Measurements from ENCODE around the gene CAMK2D.

CAMK2D gene

DNA sequence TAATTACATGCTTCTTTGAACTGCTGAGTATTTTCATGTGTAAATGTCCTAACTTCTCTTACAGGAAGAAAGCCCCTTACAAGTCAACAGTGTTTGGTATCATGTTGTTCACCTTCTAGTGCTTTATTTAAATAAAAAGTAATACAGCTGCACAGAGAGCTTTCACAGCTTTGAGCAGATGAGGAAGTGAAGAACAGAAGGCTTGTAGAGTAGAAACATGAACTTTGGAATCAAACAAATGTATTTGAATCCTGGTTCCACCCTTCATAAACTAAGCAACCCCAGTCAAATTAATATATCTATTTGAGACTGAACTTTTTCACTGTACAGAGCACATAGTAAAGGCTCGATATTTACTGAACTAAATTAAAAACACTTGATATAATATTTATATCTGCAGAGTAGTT, 120.5 kb downstream of the CAMK2D start:
- no peak for DNase-seq (ENCODE audit: low read depth in 1 of 2, low spot score in 1 of 2)

- DNase-seq (ENCODE audit: low read depth in 1 of 2, low spot score in 1 of 2) = no peak
Measured at GRCh38 chr4:113639326-113639725, 122.2 kb downstream of the CAMK2D start.

GRCh38 chr4:113638562-113638832, 123.0 kb downstream of the CAMK2D start:
- DNase-seq (ENCODE audit: low read depth in 1 of 2, low spot score in 1 of 2) = no peak

GRCh38 chr4:113637823-113638561, 123.5 kb downstream of the CAMK2D start:
- no peak for DNase-seq (ENCODE audit: low read depth in 1 of 2, low spot score in 1 of 2)

GRCh38 chr4:113637363-113637762, 124.2 kb downstream of the CAMK2D start:
- no peak for DNase-seq (ENCODE audit: low read depth in 1 of 2, low spot score in 1 of 2)

DNA sequence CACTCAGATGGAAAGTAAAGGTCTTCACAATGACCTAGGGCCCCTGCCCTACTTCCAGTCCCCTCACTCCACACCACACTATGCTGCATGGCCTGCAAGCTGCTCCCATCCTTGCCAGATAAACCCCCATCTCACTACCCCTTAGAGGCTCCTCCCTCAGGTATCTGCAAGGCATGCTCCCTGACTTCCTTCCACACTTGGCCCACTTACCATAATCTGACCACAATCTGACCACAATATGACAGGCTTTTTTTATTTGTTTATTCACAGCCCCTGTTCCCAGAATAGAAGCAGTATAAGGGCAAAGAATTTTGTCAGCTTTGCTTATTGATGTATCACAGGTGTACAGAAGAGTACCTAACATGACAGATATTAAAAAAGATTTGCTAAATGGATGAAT, 124.7 kb downstream of the CAMK2D start:
- DNase-seq (ENCODE audit: low read depth in 1 of 2, low spot score in 1 of 2) = no peak

GRCh38 chr4:113636438-113636818, 125.1 kb downstream of the CAMK2D start:
- no peak for DNase-seq (ENCODE audit: low read depth in 1 of 2, low spot score in 1 of 2)

DNA sequence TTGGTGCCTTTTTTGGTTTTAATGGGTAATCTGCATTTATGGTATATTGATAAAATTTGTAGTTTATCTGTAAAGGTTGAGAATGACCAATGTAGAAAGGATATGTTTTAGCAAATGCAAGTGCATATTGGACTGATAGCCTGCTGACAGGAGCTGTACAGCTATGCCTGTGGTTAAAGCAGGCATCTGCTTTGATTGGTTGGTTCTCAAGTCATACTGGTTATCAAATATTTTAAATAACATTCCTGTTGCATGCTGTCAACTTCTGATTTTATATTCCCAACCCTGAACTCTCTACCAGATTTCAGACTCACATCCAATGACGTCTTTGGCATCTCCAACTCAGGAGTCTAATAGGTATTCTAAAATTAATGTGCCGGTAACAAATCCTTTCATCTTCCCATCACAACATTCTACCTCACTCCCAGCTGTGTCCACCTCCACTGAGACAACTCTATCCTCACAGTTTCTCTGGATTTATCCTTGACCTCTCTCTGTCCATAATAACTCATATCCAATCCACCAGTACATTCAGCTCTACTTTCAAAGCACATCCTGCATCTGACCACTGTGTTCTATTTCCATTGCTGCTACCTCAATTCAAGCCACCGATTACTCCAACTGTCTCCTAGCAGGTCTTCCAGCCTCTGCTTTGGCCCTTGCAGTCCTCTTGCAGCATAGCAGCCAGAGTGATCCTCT, 125.7 kb downstream of the CAMK2D start:
- DNase-seq (ENCODE audit: low read depth in 1 of 2, low spot score in 1 of 2) = no peak

DNA sequence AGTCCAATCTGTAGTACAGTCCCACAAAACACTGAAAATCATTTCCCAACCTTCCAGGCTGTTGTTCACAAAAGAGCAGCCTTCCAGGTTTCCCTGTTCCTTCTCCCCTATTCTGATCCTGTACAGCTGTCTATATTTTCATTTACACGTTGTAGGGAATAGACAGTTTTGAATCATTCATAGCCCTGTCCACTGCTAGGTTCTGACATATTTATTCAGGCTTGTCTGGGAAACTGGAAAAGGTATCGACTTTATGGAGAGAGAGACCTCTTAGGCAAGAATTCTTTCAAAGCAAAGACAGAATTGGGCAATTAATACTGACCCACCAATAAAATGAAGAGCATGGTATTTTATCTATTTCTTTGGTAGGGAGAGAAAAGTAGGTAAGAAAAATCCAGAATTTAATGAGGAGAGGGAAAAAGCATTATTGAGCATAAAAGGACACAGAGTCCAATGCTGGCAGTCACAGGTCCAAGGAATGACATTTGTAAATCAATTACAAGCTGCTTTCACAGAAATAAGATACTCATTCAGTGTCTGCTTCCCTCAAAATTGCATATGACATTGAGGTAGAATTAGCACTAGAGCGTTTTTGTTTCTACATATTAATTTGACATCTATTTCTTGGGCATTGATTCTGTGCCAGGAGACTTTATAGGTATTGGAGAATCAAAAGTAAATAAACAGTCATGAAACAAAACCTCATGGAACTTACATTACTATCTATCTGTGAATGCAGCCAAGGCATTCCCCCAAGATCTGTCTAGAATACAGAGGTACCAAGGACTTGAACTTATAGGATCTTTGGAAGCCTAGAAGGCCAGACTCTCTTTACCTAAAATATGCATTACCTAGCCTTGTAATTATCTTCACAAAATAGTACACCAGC, 127.2 kb downstream of the CAMK2D start:
- DNase-seq (ENCODE audit: low read depth in 1 of 2, low spot score in 1 of 2) = no peak

- DNase-seq (ENCODE audit: low read depth in 1 of 2, low spot score in 1 of 2) = no peak
Measured at GRCh38 chr4:113633467-113633866, 128.1 kb downstream of the CAMK2D start.

GRCh38 chr4:113628711-113629110, 132.8 kb downstream of the CAMK2D start:
- DNase-seq (ENCODE audit: low read depth in 1 of 2, low spot score in 1 of 2) = no peak

- DNase-seq (ENCODE audit: low read depth in 1 of 2, low spot score in 1 of 2) = no peak
Measured at GRCh38 chr4:113627321-113627720, 134.2 kb downstream of the CAMK2D start.

DNA sequence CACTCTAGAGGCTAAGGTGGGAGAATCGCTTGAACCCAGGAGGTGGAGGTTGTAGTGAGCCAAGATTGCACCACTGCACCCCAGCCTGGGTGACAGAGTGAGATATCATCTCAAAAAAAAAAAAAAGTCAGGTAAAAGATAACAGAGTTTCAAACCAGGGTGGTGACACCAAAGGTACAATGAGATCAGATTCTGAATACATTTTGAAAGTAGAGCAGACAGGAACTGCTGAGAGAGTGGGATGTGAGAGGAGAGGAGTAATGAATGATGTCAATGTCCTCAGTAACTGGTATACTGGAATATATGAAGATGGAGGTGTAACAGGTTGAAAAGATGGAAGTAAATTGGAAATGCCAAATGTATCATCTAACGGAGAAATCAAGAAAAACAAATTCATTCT, 135.6 kb downstream of the CAMK2D start:
- no peak for DNase-seq (ENCODE audit: low read depth in 1 of 2, low spot score in 1 of 2)

DNA sequence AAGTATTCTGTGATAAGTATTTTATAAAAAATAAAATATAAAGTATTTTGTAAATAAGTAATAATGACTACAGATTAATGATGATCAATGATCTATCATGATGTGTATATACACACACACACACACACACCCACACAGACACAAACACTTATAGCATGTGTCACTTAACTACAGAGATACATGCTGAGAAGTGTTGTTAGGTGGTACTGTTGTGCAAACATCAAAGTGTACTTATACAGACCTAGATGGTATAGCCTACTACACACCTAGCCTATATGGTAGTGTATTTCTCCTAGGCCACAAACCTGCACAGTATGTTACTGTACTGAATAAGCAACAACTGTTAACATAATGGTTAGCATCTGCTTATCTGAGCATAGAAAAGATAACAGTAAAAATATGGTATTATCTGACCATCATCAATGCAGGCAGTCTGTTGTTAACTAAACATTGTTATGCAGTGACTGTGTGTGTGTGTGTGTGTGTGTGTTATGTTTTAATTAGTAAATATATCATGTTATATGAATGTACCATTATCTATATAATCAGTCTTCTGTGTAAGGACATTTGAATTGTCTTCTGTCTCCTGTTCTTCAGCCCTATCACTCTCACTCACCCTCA, 138.2 kb downstream of the CAMK2D start:
- no peak for DNase-seq (ENCODE audit: low read depth in 1 of 2, low spot score in 1 of 2)

DNA sequence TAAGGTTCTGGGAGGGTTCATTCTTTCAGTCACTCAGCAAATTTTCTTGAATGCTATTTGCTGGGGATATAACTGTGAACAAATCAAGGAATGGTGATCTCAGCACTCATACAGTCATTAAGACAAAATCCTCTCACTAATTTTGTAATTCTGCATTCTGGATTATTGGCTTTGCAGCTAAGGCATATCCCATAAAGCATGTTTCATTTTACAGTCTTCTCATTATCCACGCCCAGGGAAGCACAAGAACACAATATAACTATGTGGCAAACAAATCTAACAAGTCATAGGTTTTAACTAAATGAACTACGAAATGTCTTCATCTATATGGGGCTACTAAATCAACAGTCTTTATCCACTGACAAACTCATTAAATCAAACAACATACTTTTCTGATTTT, 139.9 kb downstream of the CAMK2D start:
- DNase-seq (ENCODE audit: low read depth in 1 of 2, low spot score in 1 of 2) = no peak

DNA sequence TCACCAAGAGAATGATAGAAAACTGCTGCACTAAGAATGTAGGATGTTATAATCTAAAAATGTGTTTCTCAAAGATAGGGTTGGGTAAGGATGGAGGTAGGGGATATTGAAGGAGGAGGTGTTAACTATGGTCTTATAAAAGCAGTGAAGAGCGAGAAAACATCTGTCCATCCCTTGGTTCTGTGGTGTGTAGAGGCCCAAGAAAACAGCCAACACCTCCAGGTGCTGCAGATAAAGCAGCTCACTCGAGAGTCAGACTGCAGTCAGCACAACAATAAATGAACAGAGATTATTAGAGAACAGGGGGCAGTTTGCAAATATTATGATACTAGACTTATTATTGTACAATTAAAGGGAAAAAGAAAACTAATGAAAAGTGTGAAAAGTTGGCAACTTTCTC, 141.5 kb downstream of the CAMK2D start:
- DNase-seq (ENCODE audit: low read depth in 1 of 2, low spot score in 1 of 2) = no peak

DNA sequence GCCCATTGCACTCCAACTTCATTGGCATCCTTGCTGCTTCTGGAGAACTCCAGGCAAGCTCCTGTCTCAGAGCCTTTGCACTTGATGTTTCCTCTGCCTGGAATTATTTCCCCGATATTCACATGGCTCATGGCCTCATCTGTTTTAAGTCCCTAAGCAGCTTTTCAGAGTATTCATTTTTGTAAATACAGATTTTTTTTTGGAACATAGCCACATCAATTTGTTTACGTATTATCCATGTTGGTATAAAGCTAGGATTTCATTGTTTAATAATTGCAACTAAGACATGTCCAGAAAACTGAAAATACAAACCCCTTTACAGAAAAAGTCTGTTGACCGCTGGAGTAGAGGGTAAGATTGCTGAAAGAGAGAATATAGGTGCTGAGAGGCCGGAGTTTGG, 142.0 kb downstream of the CAMK2D start:
- DNase-seq (ENCODE audit: low read depth in 1 of 2, low spot score in 1 of 2) = no peak

- DNase-seq (ENCODE audit: low read depth in 1 of 2, low spot score in 1 of 2) = no peak
Measured at GRCh38 chr4:113618205-113618604, 143.3 kb downstream of the CAMK2D start.

- DNase-seq (ENCODE audit: low read depth in 1 of 2, low spot score in 1 of 2) = no peak
Measured at GRCh38 chr4:113617195-113617594, 144.3 kb downstream of the CAMK2D start.

DNA sequence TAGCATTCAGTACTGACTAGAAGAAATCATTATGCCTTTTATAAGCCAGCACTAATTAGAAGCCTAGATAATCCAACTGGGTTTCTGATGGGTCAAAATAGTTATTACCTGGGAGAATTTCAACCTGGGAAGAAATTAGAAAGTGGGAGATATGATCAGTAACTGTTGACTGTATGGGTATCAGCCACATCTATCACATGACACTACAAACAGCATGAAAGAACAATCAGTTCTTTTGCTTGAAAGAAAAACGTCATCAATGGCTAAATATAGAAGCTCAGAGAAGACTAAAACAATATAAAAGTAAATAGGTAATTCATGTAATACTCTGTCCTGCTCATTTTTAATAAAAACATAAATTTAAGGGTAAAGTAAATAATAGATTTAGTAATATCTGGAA, 145.1 kb downstream of the CAMK2D start:
- DNase-seq (ENCODE audit: low read depth in 1 of 2, low spot score in 1 of 2) = no peak

DNA sequence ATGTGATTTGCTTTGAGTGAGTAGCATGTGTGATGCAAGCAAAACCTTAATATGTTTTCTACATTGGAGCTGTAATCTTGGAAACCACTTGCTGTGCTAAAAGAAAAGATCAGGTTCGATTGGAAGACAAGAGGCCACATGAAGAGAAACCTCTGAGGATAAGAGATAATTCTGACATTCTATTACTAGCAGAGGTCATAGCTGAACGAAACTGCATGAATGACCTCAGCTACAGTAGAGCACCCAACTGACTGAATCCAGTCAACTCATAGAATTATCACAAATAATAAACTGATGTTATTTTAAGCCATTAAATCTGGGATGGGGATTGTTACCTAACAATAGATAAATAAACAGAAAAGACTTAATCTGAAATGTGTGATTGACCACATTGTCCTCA, 147.1 kb downstream of the CAMK2D start:
- no peak for DNase-seq (ENCODE audit: low read depth in 1 of 2, low spot score in 1 of 2)

DNA sequence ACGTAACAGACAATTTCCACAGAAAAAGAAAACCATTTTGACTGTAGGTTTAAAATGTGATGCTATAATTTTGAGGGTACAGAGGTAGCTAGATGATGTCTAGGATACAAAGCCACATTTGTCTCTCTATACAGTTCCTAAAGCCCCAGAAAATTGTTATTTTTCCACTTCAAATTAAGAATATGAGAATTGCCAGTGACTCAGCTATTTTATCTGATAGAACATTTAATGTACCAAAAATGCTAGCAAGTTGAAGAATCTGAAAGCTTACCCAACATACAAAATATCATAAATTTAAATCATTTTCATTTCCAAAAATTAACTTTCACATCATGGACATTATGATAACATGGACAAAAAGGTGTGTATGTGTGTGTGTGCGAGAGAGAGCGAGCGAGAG, 148.0 kb downstream of the CAMK2D start:
- no peak for DNase-seq (ENCODE audit: low read depth in 1 of 2, low spot score in 1 of 2)

Data from activated T-helper 1 cell treated with anti-CD3 and anti-CD28 coated beads, Interleukin-2, amount 50 U/mL, for 16 hours (primary cell).